ENCODE measurements around the gene ACOT7.

Gene ACOT7

GRCh38 chr1:6246497-6247467, 146.8 kb downstream of the ACOT7 start:
- H3K4me3 ChIP-seq (replicated peaks; ENCODE audit: insufficient read depth, low read length) = no peak overlapping the region
- peak; percentile 62 to 70 for DNase-seq (ENCODE audit: low read depth in 1 of 2, low spot score in 1 of 2)
- H3K27me3 ChIP-seq (ENCODE audit: insufficient read depth, poor library complexity, severe bottlenecking) = peaks cover 49% of the 10 kb centered on the region
- no peak overlapping the region for H3K27ac ChIP-seq (replicated peaks)
- TF ChIP-seq GABPA (IDR thresholded peaks at IDR 0.05; ENCODE audit: low read depth) (no peak), SPI1 (IDR thresholded peaks at IDR 0.05; ENCODE audit: borderline replicate concordance, low read depth) (no peak), CTCF (IDR thresholded peaks at IDR 0.05; ENCODE audit: insufficient read depth, low read length) (peak; percentile 86)

GRCh38 chr1:6245869-6246496, 147.6 kb downstream of the ACOT7 start:
- H3K4me3 ChIP-seq (replicated peaks; ENCODE audit: insufficient read depth, low read length) = no peak overlapping the region
- DNase-seq (ENCODE audit: low read depth in 1 of 2, low spot score in 1 of 2) = no peak
- no peak for TF ChIP-seq SPI1 (IDR thresholded peaks at IDR 0.05; ENCODE audit: borderline replicate concordance, low read depth)
- TF ChIP-seq REST (IDR thresholded peaks at IDR 0.05; ENCODE audit: insufficient replicate concordance, low read depth) = no peak
- no peak for TF ChIP-seq CTCF (IDR thresholded peaks at IDR 0.05; ENCODE audit: insufficient read depth, low read length)
- TF ChIP-seq GABPA (IDR thresholded peaks at IDR 0.05; ENCODE audit: low read depth) = no peak
- no peak for TF ChIP-seq POLR2AphosphoS5 (IDR thresholded peaks at IDR 0.05; ENCODE audit: low read depth)
- H3K27ac ChIP-seq (replicated peaks) = no peak overlapping the region
- peaks cover 57% of the 10 kb centered on the region for H3K27me3 ChIP-seq (ENCODE audit: insufficient read depth, poor library complexity, severe bottlenecking)

- DNase-seq (ENCODE audit: low read depth in 1 of 2, low spot score in 1 of 2) = peak; percentile 75 to 81
- TF ChIP-seq POLR2AphosphoS5 (IDR thresholded peaks at IDR 0.05; ENCODE audit: low read depth) = no peak
- TF ChIP-seq CTCF (IDR thresholded peaks at IDR 0.05; ENCODE audit: insufficient read depth, low read length) = peak; percentile 92
- TF ChIP-seq SPI1 (IDR thresholded peaks at IDR 0.05; ENCODE audit: borderline replicate concordance, low read depth) = peak; percentile 6; the same call in 1 of the 2 replicates
- no peak for TF ChIP-seq GABPA (IDR thresholded peaks at IDR 0.05; ENCODE audit: low read depth)
- TF ChIP-seq REST (IDR thresholded peaks at IDR 0.05; ENCODE audit: insufficient replicate concordance, low read depth) = peak; percentile 98
- Histone ChIP-seq H3K27me3 (ENCODE audit: insufficient read depth, poor library complexity, severe bottlenecking) (peaks cover 58% of the 10 kb centered on the region), H3K27ac (replicated peaks) (no peak overlapping the region), H3K4me3 (replicated peaks; ENCODE audit: insufficient read depth, low read length) (no peak overlapping the region)
These were observed 148.3 kb downstream of the ACOT7 start for GRCh38 chr1:6245086-6245868.

All from HL-60 (cell line).